MM.1S (cell line): Measurements from ENCODE around the gene NUP98.

Source experiments
- CTCF ChIP-seq: fragments of 300-600 bp; sonication (generic); IDR thresholded peaks from 2 replicates; pipeline ENCODE4 v1.5.1; 2016; ENCODE audit warnings: antibody characterized with exemption, low read length, mixed read lengths
- EZH2 ChIP-seq: fragments of 300-600 bp; sonication (generic); optimal IDR thresholded peaks from 2 replicates; pipeline ENCODE3; 2017; ENCODE audit warnings: low read depth, mild to moderate bottlenecking, antibody characterized with exemption, low read length, mixed read lengths

- TF ChIP-seq CTCF (no peak), EZH2 (no peak)
Measured at GRCh38 chr11:3666023-3666530, 131.3 kb downstream of the NUP98 start.
